ENCODE measurements around the gene LMAN2.

LMAN2 gene

DNA sequence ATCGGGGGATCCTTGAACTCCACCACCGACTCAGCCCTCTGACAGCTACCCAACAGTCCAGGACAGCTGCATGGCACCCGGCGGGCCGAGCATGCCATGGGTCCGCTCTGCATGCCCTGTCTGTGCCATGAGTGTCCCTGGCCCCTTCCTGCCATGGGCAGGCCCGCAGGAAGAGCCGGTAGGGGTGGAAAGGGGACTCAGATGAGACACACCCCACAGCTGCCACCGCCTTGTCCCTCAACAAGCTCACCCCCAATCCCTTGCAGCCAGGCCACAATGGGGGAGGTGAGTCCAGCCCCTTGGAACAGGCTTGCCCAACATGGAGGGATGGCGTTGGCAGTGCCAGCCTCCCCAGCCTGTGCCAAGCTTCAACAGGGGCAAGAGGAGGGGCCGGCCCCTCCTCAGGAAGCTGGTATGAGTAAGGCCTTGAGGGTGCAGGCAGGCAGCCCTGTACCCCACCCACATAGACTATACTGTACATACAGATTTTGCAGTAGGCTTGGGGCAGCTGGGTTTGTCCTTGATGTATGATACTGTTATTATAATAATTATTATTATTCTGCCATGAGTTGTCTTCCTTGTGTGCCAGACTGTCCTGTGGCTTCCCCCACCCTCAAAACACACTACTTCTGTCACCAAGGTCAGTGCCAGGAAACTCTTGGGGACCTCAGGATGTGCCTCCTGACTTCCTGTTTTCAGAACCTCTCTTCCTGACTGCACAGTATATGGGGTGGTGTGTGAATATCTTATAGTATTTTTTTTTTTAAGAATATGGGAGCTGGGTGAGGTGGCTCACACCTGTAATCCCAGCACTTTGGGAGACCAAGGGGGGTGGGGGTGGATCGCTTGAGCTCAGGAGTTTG lies 20.8 kb upstream of the LMAN2 start:
- Mint-ChIP-seq H3K9me3 (no peaks in the 10 kb centered on the region), H3K27ac (no peak overlapping the region), H3K36me3 (ENCODE audit: low read depth) (peaks cover 3% of the 10 kb centered on the region), H3K4me1 (peaks cover 22% of the 10 kb centered on the region), H3K27me3 (ENCODE audit: low read depth) (no peaks in the 10 kb centered on the region), H3K4me3 (peak overlapping the region; percentile 71 to 78 (median 75))
- TF ChIP-seq CTCF (IDR thresholded peaks at IDR 0.05; ENCODE audit: unreplicated experiment in 3 of 3), result no peak

DNA sequence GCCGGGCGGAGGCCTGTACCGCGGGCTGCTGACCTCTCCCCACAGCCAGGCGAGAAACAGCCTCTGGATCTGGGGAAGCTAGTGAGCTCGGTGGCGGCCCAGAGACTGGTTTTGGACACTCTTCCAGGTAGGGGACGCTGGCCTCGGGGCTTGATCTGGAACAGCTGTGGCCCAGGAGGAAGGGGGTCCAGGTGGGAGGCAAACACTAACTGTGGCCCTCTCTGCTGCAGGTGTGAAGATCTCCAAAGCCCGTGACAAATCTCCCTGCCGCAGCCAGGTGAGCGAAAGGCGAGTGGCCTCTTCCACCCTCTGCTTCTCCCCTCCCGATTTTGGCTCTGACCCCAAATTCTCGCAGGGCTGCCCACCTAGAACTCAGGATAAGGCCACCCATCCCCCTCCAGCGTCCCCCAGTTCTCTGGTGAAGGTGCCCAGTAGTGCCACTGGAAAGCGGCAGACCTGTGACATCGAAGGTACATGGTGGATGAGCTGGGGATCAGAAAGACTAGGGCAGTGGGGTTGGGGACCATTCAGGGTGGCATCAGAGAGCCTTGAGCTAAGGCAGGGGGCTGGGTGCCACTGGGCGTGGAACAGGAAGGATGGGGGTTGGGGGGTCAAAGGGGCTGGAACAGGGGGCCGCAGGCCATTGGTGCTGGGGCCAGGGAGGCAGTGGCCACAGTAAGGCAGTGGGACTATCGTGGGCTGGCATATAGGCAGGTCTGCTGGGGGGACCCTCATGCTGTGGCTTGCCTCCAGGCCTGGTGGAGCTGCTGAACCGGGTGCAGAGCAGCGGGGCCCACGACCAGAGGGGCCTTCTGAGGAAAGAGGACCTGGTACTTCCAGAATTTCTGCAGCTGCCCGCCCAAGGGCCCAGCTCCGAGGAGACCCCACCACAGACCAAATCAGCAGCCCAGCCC lies 19.9 kb upstream of the LMAN2 start:
- H3K9me3 Mint-ChIP-seq, result no peaks in the 10 kb centered on the region
- no peak for TF ChIP-seq CTCF (IDR thresholded peaks at IDR 0.05; ENCODE audit: unreplicated experiment in 3 of 3)
- H3K4me1 Mint-ChIP-seq, result peaks cover 30% of the 10 kb centered on the region
- H3K27me3 Mint-ChIP-seq (ENCODE audit: low read depth), result no peaks in the 10 kb centered on the region
- H3K27ac Mint-ChIP-seq, result peak overlapping the region in 1 of 3 experiments; percentile 69
- peak overlapping the region; percentile 71 to 78 (median 77) for H3K4me3 Mint-ChIP-seq
- H3K36me3 Mint-ChIP-seq (ENCODE audit: low read depth), result peaks cover 3% of the 10 kb centered on the region

DNA sequence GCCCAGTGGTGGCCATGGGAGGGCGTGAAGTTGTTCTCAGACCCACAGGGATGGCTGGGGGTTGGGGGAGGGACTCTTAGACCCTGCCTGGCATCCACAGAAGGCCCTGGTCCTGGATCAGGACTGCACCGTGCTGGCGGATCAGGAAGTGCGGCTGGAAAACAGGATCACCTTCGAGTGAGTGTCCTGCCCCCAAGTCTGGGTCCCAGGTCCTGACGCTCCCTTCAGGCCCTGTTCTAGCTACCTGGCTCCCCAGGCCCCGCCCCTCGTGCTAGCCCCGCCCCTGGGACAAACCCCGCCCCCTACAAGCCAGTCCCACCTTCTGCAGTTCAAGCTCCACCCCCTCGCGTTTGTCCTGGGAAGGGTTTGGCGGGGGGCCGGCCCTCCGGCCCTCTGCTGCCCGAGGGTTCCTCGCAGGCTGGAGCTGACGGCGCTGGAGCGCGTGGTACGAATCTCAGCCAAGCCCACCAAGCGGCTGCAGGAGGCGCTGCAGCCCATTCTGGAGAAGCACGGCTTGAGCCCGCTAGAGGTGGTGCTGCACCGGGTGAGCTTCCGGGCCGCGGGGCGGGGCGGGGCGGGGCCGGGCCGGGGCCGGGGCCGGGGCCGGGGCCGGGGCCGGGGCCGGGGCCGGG lies 19.1 kb upstream of the LMAN2 start:
- TF ChIP-seq CTCF (IDR thresholded peaks at IDR 0.05; ENCODE audit: unreplicated experiment in 3 of 3), result peak; percentile 36 to 58 (median 45)
- no peaks in the 10 kb centered on the region for H3K9me3 Mint-ChIP-seq
- H3K36me3 Mint-ChIP-seq (ENCODE audit: low read depth), result peaks cover 3% of the 10 kb centered on the region
- no peaks in the 10 kb centered on the region for H3K27me3 Mint-ChIP-seq (ENCODE audit: low read depth)
- H3K27ac Mint-ChIP-seq, result no peak overlapping the region
- peaks cover 36% of the 10 kb centered on the region for H3K4me1 Mint-ChIP-seq
- H3K4me3 Mint-ChIP-seq, result peak overlapping the region; percentile 48 to 75 (median 68)

- peaks cover 37% of the 10 kb centered on the region for H3K4me1 Mint-ChIP-seq
- H3K9me3 Mint-ChIP-seq, result no peaks in the 10 kb centered on the region
Observed at GRCh38 chr5:177369645-177370440, 18.4 kb upstream of the LMAN2 start.

More at GRCh38 chr5:177369645-177370440, 18.4 kb upstream of the LMAN2 start:
- H3K27ac Mint-ChIP-seq, result peak overlapping the region; percentile 49 to 93 (median 67)
- no peaks in the 10 kb centered on the region for H3K27me3 Mint-ChIP-seq (ENCODE audit: low read depth)
- H3K4me3 Mint-ChIP-seq, result peak overlapping the region; percentile 70 to 78 (median 77)
- peaks cover 3% of the 10 kb centered on the region for H3K36me3 Mint-ChIP-seq (ENCODE audit: low read depth)
- no peak for TF ChIP-seq CTCF (IDR thresholded peaks at IDR 0.05; ENCODE audit: unreplicated experiment in 3 of 3)

Measured in nephron (organoid).